Fibroblast of mammary gland (primary cell): ENCODE results near the gene HS3ST4.

ENCODE experiments used
- DNase-seq: peaks from one replicate; pipeline ENCODE4 v3.0.0-alpha.2; 2010; ENCODE audit warnings: low read depth
- H3K4me3 ChIP-seq: 2 replicates; pipeline ENCODE4 v1.5.1; 2011; ENCODE audit warnings: low read depth, mild to moderate bottlenecking, low read length, moderate library complexity; ENCODE audit not compliant: control insufficient read depth
- CTCF ChIP-seq: conservative IDR thresholded peaks from 2 replicates; pipeline ENCODE4 v1.5.1; 2011; ENCODE audit warnings: low read depth, low read length, inconsistent platforms; ENCODE audit not compliant: control insufficient read depth, insufficient read depth

Gene HS3ST4

GRCh38 chr16:26120729-26121128, 429.0 kb downstream of the HS3ST4 start:
- no peak for DNase-seq
- no peak overlapping the region for H3K4me3 ChIP-seq
- TF ChIP-seq CTCF, result no peak

- H3K4me3 ChIP-seq, result no peak overlapping the region
- DNase-seq, result no peak
- TF ChIP-seq CTCF, result no peak
Measured at GRCh38 chr16:26128296-26128695, 436.5 kb downstream of the HS3ST4 start.

GRCh38 chr16:26129997-26130396, 438.2 kb downstream of the HS3ST4 start:
- no peak overlapping the region for H3K4me3 ChIP-seq
- DNase-seq, result no peak
- no peak for TF ChIP-seq CTCF

- TF ChIP-seq CTCF, result no peak
- H3K4me3 ChIP-seq, result no peak overlapping the region
- no peak for DNase-seq
Measured at GRCh38 chr16:26133416-26134093, 441.8 kb downstream of the HS3ST4 start.

- TF ChIP-seq CTCF, result no peak
- H3K4me3 ChIP-seq, result no peak overlapping the region
- DNase-seq, result no peak
Measured at GRCh38 chr16:26134588-26134987, 442.8 kb downstream of the HS3ST4 start.

- H3K4me3 ChIP-seq, result no peak overlapping the region
- TF ChIP-seq CTCF, result no peak
- no peak for DNase-seq
Measured at GRCh38 chr16:26137956-26138355, 446.2 kb downstream of the HS3ST4 start.

- no peak for DNase-seq
Measured at GRCh38 chr16:26139091-26139490, 447.3 kb downstream of the HS3ST4 start.

More at GRCh38 chr16:26139091-26139490, 447.3 kb downstream of the HS3ST4 start:
- no peak overlapping the region for H3K4me3 ChIP-seq
- TF ChIP-seq CTCF, result no peak
